GM18499 (cell line): ENCODE measurements around the gene ZNF609.

ENCODE experiments used
- ATAC-seq: cut with Tn5 transposase; IDR thresholded peaks from one replicate; pipeline ENCODE4 v1.9.1; 2021; ENCODE audit warnings: moderate number of reproducible peaks; ENCODE audit not compliant: insufficient read depth, unreplicated experiment

The ZNF609 gene

GRCh38 chr15:64687172-64687571 lies 226.8 kb downstream of the ZNF609 start:
- ATAC-seq = no peak

- ATAC-seq = no peak
Observed at GRCh38 chr15:64687688-64688087, 227.3 kb downstream of the ZNF609 start.

- ATAC-seq = no peak
Observed at GRCh38 chr15:64688770-64689169, 228.4 kb downstream of the ZNF609 start.

GRCh38 chr15:64690008-64690407 lies 229.6 kb downstream of the ZNF609 start:
- no peak for ATAC-seq

DNA sequence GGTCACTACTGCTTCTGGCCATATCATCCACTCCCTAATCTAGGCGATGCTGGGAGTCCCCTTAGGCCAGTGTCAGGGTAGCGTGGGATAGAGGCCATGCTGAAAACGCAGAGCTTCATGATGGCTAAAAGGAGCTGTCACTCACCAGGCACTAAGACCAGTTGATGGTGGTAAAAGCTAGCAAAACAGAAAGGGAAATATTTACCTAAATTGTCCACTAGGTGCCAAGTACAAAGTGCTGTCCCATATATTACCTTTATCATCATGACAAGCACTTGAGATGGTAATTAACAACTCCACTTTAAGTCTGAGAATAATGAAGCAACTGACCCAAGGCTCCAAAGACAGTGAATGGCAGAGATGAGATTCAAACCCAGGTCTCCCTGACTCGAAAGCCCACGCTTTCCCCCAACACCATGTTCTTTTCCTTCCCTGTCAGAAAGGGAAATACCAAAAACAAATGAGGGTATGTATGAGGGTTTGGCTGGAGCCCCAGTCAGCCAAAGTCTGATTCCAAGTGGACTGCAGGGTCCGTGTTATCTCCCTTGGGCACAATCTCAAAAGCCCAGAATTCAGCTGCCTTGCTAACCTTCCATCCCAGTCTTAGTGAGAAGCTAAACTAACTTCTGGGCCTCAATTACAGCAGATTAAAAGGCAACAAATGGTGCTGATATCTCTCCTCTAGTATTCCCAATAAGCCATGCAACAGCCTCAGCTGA lies 230.4 kb downstream of the ZNF609 start:
- ATAC-seq = no peak

GRCh38 chr15:64691896-64692565 lies 231.7 kb downstream of the ZNF609 start:
- ATAC-seq = no peak

DNA sequence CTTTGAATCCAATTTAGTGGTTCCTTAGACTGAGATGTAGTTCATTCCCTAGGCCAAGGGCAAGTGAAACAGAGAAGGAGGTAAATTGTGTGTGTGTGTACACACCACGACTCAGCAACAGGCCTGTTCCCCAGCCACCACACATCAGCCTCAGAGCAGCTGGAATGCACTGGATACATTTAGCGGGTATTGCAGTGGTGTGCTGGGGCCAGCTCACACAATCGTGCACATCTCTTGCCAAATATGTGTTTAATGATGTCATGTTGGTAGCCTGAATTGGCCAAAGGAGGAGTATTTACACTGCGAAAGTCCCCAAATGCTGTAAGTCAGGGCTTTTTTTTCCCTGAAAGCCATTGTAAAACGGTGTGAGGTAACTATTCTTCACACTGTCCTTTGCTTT lies 232.8 kb downstream of the ZNF609 start:
- ATAC-seq = no peak

DNA sequence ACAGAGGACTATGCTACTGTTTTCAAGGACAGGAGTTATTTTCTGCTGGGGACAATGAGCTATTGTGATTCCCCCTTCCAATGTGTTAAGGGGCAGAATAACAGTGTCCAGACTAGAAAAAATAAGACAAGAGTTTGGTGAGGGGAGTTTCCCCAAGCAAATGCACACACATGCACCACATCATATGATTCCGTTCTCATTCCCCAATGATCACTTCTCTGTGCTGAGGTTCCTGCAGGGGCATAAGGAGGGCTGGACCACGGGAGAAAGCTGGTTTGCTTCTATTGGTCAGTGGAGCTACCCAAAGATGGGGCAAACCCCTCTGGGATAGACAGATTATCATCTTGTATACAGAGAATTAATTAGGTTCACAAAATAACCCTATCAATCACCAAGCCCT lies 234.4 kb downstream of the ZNF609 start:
- ATAC-seq = no peak

DNA sequence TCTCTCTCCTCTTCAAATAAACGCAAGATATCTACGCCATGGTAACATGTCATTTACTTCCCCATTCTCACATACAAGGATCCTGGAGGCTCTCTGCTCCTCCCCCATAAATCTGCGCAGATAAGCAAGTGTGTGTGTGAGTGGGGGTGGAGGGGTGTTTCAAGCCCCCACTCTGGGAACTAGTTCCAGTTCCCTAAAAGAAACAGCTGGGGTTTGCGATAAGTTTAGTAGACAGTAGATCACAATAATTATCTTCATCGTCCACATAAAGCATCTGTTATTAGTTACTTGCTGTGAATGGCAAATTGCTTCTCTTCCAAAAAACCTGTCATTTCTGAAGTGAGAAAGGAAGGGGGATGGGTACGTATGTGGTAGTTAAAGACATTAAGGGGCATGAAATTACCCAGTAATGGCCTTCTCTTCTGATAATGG lies 235.2 kb downstream of the ZNF609 start:
- ATAC-seq = no peak

DNA sequence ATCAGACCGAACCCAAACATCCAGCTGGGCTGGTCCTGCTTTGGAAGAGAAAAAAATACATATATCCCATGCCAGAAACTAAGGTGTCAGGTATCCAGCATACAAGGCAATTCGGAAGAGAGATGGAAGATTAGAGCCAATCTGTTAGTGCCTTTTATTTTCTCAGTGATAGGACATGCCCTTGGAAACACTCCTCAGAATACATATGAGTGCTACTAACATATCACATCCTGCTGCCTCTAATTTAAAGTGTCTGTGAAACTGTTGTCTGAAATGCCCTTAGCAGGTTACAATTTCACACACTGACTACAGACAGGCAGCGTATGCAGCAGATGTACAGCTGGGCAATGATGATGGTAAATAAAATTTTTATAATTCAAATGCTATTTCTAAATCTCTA lies 236.1 kb downstream of the ZNF609 start:
- ATAC-seq = no peak

- ATAC-seq = no peak
Observed at GRCh38 chr15:64697911-64698369, 237.6 kb downstream of the ZNF609 start.

DNA sequence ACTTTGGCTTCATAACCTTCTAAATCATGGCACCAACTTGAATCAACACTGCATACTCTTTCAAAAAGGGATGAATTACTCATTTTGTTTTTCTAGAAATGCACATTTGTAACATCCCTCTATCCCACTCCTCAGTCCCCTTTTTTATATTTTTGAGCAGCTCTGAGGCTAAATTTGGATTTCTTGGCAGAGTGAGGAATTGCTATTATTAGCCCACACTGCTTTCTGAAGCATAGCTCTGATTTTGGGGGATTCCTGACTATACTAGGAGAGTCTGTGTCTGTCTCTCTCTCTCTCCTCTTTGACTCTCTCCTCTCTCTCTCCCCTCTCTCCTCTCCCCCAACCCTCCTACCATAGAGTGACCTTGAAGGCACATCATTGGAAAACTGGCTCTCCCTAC lies 238.4 kb downstream of the ZNF609 start:
- ATAC-seq = no peak

DNA sequence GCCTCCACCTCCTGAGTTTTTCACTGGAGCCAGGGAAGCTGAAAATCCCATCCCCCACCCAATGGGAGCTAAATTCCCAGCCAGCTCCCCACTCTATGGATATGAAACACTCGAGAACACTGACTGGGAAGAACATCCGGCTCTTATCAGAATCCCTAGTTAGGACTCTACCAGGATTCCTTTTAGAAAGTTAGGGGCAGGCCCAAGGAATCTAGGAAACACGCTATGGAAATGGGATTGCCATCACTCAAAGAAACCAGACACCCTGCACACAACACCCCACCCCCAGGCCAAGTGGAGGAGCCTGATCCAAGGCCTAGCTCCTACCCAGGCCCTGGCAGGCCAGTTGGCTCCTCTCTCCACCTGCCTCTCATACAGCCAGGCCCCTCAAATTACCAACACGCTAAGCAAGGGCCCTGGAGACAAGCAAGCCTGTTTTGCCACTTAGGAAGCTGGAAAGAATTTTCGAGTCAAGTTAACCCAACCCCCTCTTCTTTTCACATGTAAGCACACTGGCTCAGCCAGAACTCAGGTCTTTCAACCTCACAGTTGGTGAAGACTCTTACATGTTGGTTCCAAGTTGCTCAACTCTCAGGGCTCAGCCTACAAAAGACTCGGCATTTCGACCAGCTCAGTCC lies 239.5 kb downstream of the ZNF609 start:
- ATAC-seq = no peak

GRCh38 chr15:64701051-64701450 lies 240.7 kb downstream of the ZNF609 start:
- ATAC-seq = no peak

GRCh38 chr15:64701482-64702184 lies 241.3 kb downstream of the ZNF609 start:
- no peak for ATAC-seq

DNA sequence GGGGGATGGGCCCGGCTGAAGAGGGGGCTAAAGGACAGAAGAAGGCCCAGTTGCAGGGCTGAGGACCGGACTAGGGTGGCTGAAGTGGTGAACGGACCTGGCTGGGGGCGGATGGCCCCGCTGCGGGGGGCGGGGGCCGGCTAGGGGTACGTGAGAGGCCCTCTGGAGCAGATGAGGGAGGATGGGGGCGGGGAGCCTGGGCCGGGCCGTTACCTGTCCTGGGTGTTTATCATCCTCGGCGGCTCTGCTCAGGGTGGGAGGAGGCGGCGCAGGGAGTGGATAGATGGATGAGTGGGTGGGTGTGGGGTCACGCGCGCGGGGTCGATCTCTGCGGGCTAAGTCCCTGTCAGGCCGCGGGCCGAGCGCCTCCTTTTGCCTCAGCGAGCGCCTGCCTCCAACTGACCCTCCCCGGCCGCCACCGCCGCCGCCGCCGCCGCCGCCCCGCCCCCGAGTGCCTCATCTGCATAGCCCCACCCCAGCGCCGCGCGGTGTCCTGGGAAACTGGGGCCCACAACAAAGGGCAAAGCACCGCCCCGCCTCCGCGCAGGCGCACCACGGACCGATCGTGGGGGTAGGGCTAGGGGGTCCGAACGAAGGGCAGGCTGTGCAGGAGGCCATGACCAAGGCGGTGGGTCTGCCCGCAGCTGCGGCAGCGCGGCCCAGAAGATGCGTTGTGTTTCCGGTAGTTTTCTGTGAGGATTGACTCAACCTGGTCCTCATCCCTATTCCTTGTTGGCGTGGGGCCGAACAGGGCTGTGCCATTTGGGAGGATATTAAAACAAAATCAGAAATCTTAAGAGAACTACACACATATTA lies 242.6 kb downstream of the ZNF609 start:
- ATAC-seq = no peak

DNA sequence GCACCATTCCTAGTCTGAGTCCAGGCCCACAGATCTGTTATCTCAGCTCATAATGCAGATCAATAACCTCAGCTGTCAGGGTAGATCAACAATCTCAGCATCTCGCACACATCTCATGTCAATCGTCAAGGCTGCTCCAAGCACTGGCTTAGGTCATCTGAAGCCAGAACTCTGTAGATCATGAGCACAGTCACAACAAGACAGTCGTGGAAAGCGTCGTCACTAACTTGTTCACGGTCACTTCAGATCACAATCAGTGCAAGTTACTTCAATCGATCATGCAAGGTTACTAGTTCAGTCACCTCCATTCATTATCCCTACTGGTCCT lies 243.2 kb downstream of the ZNF609 start:
- ATAC-seq = no peak

- no peak for ATAC-seq
Observed at GRCh38 chr15:64705006-64705405, 244.6 kb downstream of the ZNF609 start.

GRCh38 chr15:64706011-64706911 lies 245.9 kb downstream of the ZNF609 start:
- ATAC-seq = no peak
